K562 (cell line): ENCODE data around the gene NUP153. TPM values are rescaled to one million over a fixed set of nuclear protein-coding genes. Genes with fewer than 3 reads are reported as not detected.

Experiments used
- ARID2 ChIP-seq: fragments of 450-650 bp; IDR thresholded peaks from 2 replicates; pipeline ENCODE4 v1.6.1; 2017; ENCODE audit warnings: antibody characterized with exemption, mild to moderate bottlenecking
- ATF1 ChIP-seq, 2 experiments: fragments of 450-650 bp in 1 of 2; IDR thresholded peaks; 2 replicates each; pipeline ENCODE4 v1.6.1; 2016; ENCODE audit warnings: missing compliant biosample characterization in 1 of 2, missing genetic modification characterization in 1 of 2
- BRD9 ChIP-seq: fragments of 450-650 bp; IDR thresholded peaks from 2 replicates; pipeline ENCODE4 v1.6.1; 2018; ENCODE audit warnings: low read depth; ENCODE audit not compliant: partially characterized antibody
- CBX2 ChIP-seq: fragments of 200-600 bp; sonication (generic); IDR thresholded peaks from one replicate; pipeline ENCODE4 v1.6.1; 2012; ENCODE audit warnings: mild to moderate bottlenecking, low read length, inconsistent platforms; ENCODE audit not compliant: insufficient read depth, poor library complexity, severe bottlenecking
- DDX20 ChIP-seq: fragments of 450-650 bp; IDR thresholded peaks from 2 replicates; pipeline ENCODE4 v1.6.1; 2016; ENCODE audit warnings: missing genetic modification characterization, low read depth, mild to moderate bottlenecking, missing compliant biosample characterization, moderate library complexity
- FOXK1 ChIP-seq: sonication (generic); formaldehyde crosslinking; IDR thresholded peaks from 2 replicates; pipeline ENCODE4 v1.8.0; 2022; ENCODE audit warnings: missing genetic modification reagents, mild to moderate bottlenecking, borderline replicate concordance
- HDAC2 ChIP-seq: fragments of 450-650 bp; IDR thresholded peaks from 2 replicates; pipeline ENCODE4 v1.6.1; 2016; ENCODE audit warnings: mild to moderate bottlenecking
- ILF3 ChIP-seq: fragments of 450-650 bp; IDR thresholded peaks from 2 replicates; pipeline ENCODE4 v1.6.1; 2018; ENCODE audit warnings: antibody characterized with exemption, mild to moderate bottlenecking, moderate library complexity, borderline replicate concordance
- MTA2 ChIP-seq: fragments of 450-650 bp; IDR thresholded peaks from 2 replicates; pipeline ENCODE4 v1.6.1; 2016; ENCODE audit warnings: low read depth
- NBN ChIP-seq: fragments of 450-650 bp; IDR thresholded peaks from 2 replicates; pipeline ENCODE4 v1.6.1; 2016; ENCODE audit warnings: low read depth, mild to moderate bottlenecking
- POLR3A ChIP-seq: IDR thresholded peaks from 2 replicates; pipeline ENCODE4 v1.6.1; 2011; ENCODE audit warnings: borderline replicate concordance, mild to moderate bottlenecking, moderate library complexity; ENCODE audit not compliant: insufficient read length, insufficient read depth; ENCODE audit errors: extremely low read depth
- RBM34 ChIP-seq: fragments of 200-400 bp; formaldehyde crosslinking; IDR thresholded peaks from 2 replicates; pipeline ENCODE4 v1.6.1; 2018; ENCODE audit warnings: low read length, borderline replicate concordance; ENCODE audit not compliant: insufficient read depth
- RFX1 ChIP-seq: fragments of 450-650 bp; IDR thresholded peaks from 2 replicates; pipeline ENCODE4 v1.6.1; 2016; ENCODE audit warnings: mild to moderate bottlenecking, moderate library complexity
- RNF2 ChIP-seq: sonication (generic); IDR thresholded peaks from 2 replicates; pipeline ENCODE4 v1.6.1; 2016
- SAFB ChIP-seq: fragments of 200-400 bp; formaldehyde crosslinking; IDR thresholded peaks from 2 replicates; pipeline ENCODE4 v1.6.1; 2017; ENCODE audit warnings: low read depth, low read length, borderline replicate concordance
- SRSF1 ChIP-seq: fragments of 200-400 bp; formaldehyde crosslinking; IDR thresholded peaks from 2 replicates; pipeline ENCODE4 v1.6.1; 2017; ENCODE audit warnings: mild to moderate bottlenecking, low read depth, low read length, moderate library complexity
- SRSF9 ChIP-seq: fragments of 200-400 bp; formaldehyde crosslinking; IDR thresholded peaks from 2 replicates; pipeline ENCODE4 v1.6.1; 2017; ENCODE audit warnings: low read depth, low read length, borderline replicate concordance
- STAG1 ChIP-seq: sonication (generic); formaldehyde crosslinking; IDR thresholded peaks from 2 replicates; pipeline ENCODE4 v1.5.0; 2020; ENCODE audit warnings: missing genetic modification reagents, borderline replicate concordance
- TCF7 ChIP-seq: sonication (generic); IDR thresholded peaks from 2 replicates; pipeline ENCODE4 v1.6.1; 2016; ENCODE audit warnings: antibody characterized with exemption, borderline replicate concordance
- ZKSCAN8 ChIP-seq: fragments of 200-800 bp; sonication (Bioruptor generic); IDR thresholded peaks from 2 replicates; pipeline ENCODE4 v1.6.1; 2016; ENCODE audit warnings: missing genetic modification characterization, missing compliant biosample characterization
- ZNF121 ChIP-seq: sonication (generic); formaldehyde crosslinking; conservative IDR thresholded peaks from 2 replicates; pipeline ENCODE4 v1.8.0; 2022; ENCODE audit warnings: missing genetic modification reagents
- ZNF143 ChIP-seq: sonication (generic); formaldehyde crosslinking; IDR thresholded peaks from 2 replicates; pipeline ENCODE4 v1.9.0; 2022; ENCODE audit warnings: mild to moderate bottlenecking, missing genetic modification reagents
- ZNF3 ChIP-seq: fragments of 250-450 bp; sonication (Bioruptor Pico); IDR thresholded peaks from 2 replicates; pipeline ENCODE4 v1.5.0; 2021; ENCODE audit warnings: mild to moderate bottlenecking, moderate library complexity
- ZNF696 ChIP-seq: fragments of 250-450 bp; sonication (Bioruptor Pico); conservative IDR thresholded peaks from 2 replicates; pipeline ENCODE4 v1.4.0; 2020; ENCODE audit warnings: mild to moderate bottlenecking, moderate library complexity
- ZNF780A ChIP-seq: fragments of 250-450 bp; sonication (Bioruptor Pico); IDR thresholded peaks from 2 replicates; pipeline ENCODE4 v1.5.0; 2021; ENCODE audit warnings: mild to moderate bottlenecking
- polyA plus RNA-seq, 8 experiments: library from polyadenylated mRNA; depleted of rRNA in 4 of 8; stranded (reverse) in 5 of 8; unstranded in 3 of 8; fragments of >200 nt; fragmentation: Nextera tagmentation in 2 of 8; fragmentation: Illumina TruSeq in 1 of 8; extraction: Ambion mirVana in 2 of 8; extraction: Trizol in 1 of 8; gene quantifications; 2 replicates each; pipeline versions ENCODE4 v1.2.1 to v1.2.3, GENCODE V29; 2011 to 2014; ENCODE audit warnings: inconsistent platforms in 1 of 8, missing spikeins in 1 of 8
- total RNA-seq, 7 experiments: library from RNA; depleted of rRNA in 6 of 7; stranded (reverse); fragments of >200 nt in 6 of 7; fragmentation: Illumina TruSeq in 2 of 7; extraction: Trizol in 2 of 7; gene quantifications; 2 replicates each; pipeline versions ENCODE4 v1.2.1 to v1.2.3, GENCODE V29; 2011 to 2021; ENCODE audit warnings: low replicate concordance in 1 of 7
- TF ChIP-seq, protein P1 (sequence below): sonication (generic); formaldehyde crosslinking; IDR thresholded peaks from 2 replicates; pipeline ENCODE4 v1.8.0; 2022; ENCODE audit warnings: missing genetic modification reagents, mild to moderate bottlenecking, borderline replicate concordance
- TF ChIP-seq, protein P2 (sequence below): sonication (generic); formaldehyde crosslinking; IDR thresholded peaks from 2 replicates; pipeline ENCODE4 v1.9.0; 2022; ENCODE audit warnings: mild to moderate bottlenecking, missing genetic modification reagents
- TF ChIP-seq, protein P3 (sequence below): fragments of 250-450 bp; sonication (Bioruptor Pico); IDR thresholded peaks from 2 replicates; pipeline ENCODE4 v1.9.0; 2021; ENCODE audit warnings: mild to moderate bottlenecking

The NUP153 gene
- total and polyA plus RNA-seq, 9 of the 15 experiments (the other 6 are each of a cell fraction or from before 2014, with no cell fraction given): 21.9 to 110 (median 84.8) TPM

DNA sequence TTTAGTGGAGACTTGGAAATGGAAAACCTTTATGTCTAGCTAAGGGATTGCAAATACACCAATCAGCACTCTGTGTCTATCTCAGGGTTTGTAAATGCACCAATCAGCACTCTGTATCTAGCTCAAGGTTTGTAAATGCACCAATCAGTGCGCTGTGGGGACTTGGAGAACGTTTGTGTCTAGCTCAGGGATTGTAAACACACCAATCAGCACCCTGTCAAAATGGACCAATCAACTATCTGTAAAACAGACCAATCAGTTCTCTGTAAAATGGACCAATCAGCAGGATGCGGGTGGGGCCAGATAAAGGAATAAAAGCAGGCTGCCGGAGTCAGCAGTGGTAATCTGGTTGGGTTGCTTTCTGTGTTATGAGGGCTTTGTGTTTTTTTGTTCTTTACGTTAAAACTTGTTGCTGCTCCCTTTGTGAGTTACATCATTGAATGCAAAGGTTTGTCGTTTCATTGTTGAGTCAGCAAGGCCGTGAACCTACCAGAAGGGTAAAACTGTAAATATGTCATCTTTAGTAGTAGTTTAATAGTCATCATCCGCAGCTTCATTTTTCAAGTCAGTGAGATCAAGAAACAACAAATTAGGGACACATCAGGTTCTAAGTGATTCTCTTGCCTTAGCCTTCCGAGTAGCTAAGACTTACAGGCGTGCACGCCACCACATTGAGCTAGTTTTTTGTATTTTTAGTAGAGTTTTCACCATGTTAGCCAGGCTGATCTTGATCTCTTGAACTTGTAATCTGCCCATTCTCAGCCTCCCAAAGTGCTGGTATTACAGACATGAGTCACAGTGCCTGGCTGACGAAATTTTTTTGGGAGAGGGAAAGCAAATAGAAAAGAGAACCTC lies 22.7 kb upstream of the NUP153 start (continued):
- TF ChIP-seq, protein P1, sequence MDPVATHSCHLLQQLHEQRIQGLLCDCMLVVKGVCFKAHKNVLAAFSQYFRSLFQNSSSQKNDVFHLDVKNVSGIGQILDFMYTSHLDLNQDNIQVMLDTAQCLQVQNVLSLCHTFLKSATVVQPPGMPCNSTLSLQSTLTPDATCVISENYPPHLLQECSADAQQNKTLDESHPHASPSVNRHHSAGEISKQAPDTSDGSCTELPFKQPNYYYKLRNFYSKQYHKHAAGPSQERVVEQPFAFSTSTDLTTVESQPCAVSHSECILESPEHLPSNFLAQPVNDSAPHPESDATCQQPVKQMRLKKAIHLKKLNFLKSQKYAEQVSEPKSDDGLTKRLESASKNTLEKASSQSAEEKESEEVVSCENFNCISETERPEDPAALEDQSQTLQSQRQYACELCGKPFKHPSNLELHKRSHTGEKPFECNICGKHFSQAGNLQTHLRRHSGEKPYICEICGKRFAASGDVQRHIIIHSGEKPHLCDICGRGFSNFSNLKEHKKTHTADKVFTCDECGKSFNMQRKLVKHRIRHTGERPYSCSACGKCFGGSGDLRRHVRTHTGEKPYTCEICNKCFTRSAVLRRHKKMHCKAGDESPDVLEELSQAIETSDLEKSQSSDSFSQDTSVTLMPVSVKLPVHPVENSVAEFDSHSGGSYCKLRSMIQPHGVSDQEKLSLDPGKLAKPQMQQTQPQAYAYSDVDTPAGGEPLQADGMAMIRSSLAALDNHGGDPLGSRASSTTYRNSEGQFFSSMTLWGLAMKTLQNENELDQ: no peak
- TF ChIP-seq SAFB (no peak), ARID2 (no peak), STAG1 (CRISPR knock-in tag) (no peak), POLR3A (no peak), FOXK1 (no peak), DDX20 (tag) (no peak), ZNF121 (CRISPR knock-in tag) (no peak), SRSF9 (no peak), BRD9 (no peak), NBN (no peak; the same call in 1 of the 2 replicates), ZNF780A (CRISPR knock-in tag) (no peak), TCF7 (no peak), ATF1 (CRISPR knock-in tag; IDR thresholded peaks at IDR 0.05) (no peak), ATF1 (tag; IDR thresholded peaks at IDR 0.05) (no peak), CBX2 (no peak), MTA2 (no peak), ZNF3 (CRISPR knock-in tag) (no peak), ILF3 (no peak), HDAC2 (no peak), SRSF1 (no peak), ZNF696 (no peak), RBM34 (no peak), RNF2 (no peak), ZKSCAN8 (peak; percentile 31; the same call in 1 of the 2 replicates), RFX1 (no peak), ZNF143 (CRISPR knock-in tag) (no peak)
- TF ChIP-seq, protein P2, sequence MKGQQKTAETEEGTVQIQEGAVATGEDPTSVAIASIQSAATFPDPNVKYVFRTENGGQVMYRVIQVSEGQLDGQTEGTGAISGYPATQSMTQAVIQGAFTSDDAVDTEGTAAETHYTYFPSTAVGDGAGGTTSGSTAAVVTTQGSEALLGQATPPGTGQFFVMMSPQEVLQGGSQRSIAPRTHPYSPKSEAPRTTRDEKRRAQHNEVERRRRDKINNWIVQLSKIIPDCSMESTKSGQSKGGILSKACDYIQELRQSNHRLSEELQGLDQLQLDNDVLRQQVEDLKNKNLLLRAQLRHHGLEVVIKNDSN (CRISPR knock-in tag): no peak
- TF ChIP-seq, protein P3, sequence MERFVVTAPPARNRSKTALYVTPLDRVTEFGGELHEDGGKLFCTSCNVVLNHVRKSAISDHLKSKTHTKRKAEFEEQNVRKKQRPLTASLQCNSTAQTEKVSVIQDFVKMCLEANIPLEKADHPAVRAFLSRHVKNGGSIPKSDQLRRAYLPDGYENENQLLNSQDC (CRISPR knock-in tag): no peak
